Testis (tissue), 2 donors: Measurements from ENCODE around the gene PARP1.

Experiments used
- CTCF ChIP-seq, 3 experiments: fragments of 450-650 bp in 2 of 3; fragments of 200-600 bp in 1 of 3; sonication (generic) in 1 of 3; IDR thresholded peaks; one replicate each; pipeline ENCODE4 v1.5.1; 2016 to 2019; ENCODE audit warnings: antibody characterized with exemption in 3 of 3, mild to moderate bottlenecking in 2 of 3, moderate library complexity in 1 of 3
- POLR2A ChIP-seq: fragments of 450-650 bp; IDR thresholded peaks from one replicate; pipeline ENCODE4 v1.6.1; 2017; ENCODE audit warnings: antibody characterized with exemption, mild to moderate bottlenecking, moderate library complexity

- TF ChIP-seq POLR2A (no peak), CTCF (IDR thresholded peaks at IDR 0.05) (no peak)
Measured at GRCh38 chr1:226404904-226405222, 3.0 kb downstream of the PARP1 start.
